NCI-H2081 (cell line): Measurements from ENCODE around the gene GHSR.

Experiments
- DNase-seq, 2 experiments: peaks; one replicate each; lab custom pipeline; 2025; lab: John Stamatoyannopoulos, UW

Gene GHSR

GRCh38 chr3:172437713-172438112 is 10.5 kb downstream of the GHSR start:
- no peak for DNase-seq

- no peak for DNase-seq
Measured at GRCh38 chr3:172415323-172415722, 32.9 kb downstream of the GHSR start.

GRCh38 chr3:172411478-172411947 is 36.7 kb downstream of the GHSR start:
- no peak for DNase-seq

DNA sequence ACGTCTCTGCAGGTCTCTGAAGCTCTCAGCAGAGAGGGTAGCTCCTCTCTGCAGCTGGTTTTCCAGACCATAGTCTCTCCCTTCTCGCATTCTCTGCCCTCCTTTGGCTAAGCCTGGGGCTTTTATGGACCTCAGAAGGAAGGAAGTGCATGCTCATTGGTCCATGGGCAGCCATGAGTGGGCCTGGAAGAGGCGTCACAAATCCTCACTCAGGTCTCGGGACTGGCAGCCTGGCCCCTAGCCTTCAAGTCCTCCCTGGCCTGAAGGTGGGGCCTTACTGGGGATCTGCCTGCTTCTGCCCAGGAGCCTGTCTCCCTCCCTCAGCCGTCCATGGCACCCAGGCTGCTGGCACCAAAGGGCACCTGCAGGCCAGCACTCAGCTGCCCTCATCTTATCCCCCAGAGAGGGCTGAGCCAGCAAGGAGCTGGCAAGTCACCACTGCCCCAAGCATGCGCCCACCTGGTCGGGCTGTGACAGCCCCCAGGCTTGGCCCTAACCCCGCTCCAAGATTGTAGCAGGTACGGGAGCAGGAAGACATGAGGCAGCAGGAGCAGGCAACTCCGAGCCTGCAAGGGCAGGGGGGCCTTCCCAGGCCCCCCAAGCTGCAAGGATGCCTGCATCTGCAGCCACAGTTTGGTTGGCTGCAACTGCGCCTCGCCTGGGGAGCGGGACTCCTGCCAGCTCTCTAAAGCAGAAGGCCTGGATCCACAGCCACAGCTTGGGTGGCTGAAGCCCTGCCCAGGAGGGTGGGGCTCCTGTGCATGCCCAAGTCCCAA is 37.4 kb downstream of the GHSR start:
- no peak for DNase-seq

- no peak for DNase-seq
Measured at GRCh38 chr3:172407872-172408271, 40.4 kb downstream of the GHSR start.

DNA sequence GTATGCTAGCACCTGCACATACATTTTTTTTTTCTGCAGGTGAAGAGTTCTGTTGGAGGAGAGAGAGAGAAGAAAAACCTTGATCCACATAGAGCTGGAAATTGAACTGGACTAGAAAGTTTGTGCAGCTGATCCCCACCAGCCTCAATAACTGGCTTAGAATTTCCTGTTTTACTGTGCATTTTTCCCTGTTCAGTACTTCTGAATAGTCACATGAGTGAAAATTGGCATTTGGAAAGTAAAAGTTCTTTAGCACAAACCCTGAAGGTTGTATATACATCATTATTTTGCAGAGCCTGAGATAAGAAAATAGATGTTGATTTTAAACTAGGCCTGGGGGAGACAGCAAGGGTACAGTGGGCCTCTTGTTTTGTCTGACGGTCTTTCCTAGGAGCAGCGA is 42.3 kb downstream of the GHSR start:
- DNase-seq, result no peak

DNA sequence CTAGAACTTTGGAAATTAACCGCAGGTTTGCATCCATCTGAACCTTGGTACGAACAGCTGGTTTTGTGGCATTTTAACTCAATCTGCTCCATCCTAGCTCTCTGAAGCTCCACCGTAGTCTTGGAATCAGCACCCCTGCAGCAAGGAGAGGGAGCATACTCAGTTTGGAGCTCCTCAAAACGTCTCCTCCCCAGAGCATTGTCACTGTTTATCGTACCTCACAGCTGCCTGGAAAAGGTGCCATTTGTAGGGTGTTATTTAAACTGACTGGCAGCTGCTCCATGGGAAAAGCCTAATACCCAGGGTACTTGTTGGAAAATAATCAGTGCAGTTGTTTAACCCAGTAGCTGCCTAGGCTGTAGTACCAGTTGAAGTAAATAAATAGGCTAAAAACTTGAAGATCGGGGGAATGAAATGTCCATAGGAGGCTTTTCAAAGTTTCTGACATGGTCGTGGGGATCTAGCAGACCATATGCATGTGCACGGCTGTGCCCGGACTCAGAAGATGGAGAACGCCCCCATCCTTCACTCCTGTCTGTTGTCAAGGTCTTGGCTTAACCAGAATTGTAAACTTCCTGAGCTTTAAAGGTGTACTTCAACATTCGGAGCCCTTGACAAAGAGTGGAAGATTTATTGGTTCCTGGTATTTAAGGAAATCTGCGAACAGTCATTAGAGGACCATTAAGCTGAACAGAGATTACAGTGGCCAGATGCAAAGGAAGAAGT is 43.9 kb downstream of the GHSR start:
- peak in 1 of 2 experiments; percentile 14 for DNase-seq

DNA sequence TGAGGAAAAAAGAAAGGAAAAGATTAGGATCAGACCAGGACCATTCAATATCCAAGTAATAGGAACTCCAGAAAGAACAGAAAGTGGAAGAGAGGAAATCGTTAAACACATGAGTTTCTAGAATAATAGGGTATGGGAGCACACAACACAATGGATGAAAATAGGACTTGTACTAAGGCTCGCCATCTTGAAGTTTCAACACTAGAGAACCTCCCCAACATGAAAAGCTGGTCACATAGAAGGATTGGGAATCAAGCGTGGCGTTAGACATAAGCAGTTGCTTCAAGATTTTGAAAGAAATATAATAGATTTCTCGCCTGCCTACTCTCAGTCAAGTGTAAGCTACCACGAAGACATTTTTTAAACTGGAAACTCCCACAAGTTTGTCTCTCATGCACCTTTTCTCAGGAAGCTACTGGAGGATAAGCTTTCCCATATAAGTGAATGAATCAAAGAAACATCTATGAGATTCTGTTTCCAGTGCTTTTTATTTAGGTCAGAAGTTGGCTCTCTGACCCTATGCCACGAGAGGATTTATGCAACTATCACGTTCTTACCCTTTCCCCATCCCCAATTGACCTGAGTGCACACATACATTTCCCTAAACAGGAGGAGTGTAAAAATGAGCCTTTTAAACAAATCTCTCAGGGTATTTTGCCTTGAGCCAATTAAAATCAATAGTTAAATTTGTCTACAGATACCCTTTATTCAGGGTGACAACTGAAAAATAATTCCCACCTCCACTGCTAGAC is 45.2 kb downstream of the GHSR start:
- no peak for DNase-seq

DNA sequence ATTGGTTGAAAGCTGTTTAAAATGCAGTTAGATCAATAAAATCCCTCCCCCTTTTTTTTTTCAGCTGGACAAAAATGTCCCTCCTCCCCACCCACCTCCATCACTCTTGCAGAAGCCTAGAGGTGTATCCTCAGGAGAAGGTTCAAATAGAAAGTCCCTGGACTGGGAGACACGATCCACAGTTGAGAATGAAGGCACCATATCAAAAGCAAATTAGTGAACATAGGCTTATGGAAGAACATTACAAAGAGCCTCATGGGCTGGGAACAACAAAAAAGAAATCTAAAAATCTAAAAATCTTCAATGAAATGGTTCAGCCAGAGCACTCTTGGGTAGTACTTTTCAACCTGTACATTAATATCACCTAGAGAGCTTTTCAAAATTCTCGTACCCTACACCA is 46.2 kb downstream of the GHSR start:
- no peak for DNase-seq

DNA sequence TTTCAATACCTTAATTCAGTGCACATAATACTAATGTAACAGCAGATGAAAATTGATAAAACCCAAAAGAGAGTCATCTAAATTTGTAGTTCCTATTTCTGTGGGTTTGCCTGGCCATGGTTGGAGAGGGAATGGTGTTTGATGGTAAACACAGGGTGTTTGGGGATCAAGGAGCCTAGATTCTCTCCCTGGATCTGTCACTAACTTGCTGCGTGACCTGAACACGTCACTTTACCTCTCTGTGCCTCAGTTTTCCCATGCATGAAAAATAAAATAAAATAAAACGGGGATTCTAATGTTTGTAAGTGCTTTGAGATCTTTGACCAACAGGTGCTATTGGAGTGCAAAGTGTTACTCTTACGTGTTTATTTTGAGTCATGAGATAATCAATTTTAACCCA is 49.8 kb downstream of the GHSR start:
- no peak for DNase-seq

DNA sequence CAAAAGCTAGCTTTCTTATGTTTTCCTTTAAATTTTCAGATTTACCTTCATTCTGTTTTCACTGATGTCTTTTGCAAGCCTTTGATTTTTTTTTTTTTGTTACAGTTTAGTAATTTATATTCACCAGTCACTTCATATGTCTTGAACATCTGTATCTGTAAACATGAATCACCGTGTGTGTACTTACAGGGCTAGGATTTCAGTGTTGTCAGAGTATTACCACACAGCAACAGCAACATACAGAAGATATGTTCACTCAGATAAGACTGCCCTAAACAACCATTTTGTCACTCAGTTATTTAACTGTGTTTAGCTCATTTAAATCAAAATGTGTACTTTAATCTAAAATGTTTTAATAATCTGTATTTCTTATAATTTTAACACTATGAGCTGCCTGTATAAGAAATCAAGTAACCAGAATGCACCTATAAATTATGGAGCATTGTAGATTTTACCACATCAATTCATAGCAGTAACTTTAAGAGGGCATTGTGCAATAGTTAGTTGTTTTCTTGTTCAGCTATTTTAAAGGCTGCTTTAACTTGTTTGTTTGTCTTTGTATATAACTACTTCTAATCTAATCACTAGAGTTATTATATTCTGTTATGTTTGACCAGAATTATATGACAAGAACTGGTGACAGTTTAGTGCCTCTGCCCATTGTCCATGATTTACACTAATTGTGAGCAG is 50.4 kb downstream of the GHSR start:
- DNase-seq, result no peak

GRCh38 chr3:172396400-172396799 is 51.9 kb downstream of the GHSR start:
- no peak for DNase-seq

- DNase-seq, result no peak
Measured at GRCh38 chr3:172394692-172395091, 53.6 kb downstream of the GHSR start.
